Peyer's patch (tissue), 4 donors: ENCODE results near the gene MAEA. TPM values are rescaled to one million over a fixed set of nuclear protein-coding genes. Genes with fewer than 3 reads are reported as not detected.

Experiments
- DNase-seq, 3 donors: peaks; one replicate each; pipeline ENCODE4 v3.0.0-alpha.2; 2017 to 2019
- H3K27ac ChIP-seq, 4 donors: fragments of 200-600 bp; sonication (generic); one replicate each; pipeline ENCODE4 v1.5.1; 2016 to 2019
- H3K27me3 ChIP-seq, 2 donors: fragments of 200-600 bp; sonication (generic); one replicate each; pipeline ENCODE4 v1.5.1; 2019
- H3K36me3 ChIP-seq, 3 donors: fragments of 200-600 bp; sonication (generic); one replicate each; pipeline ENCODE4 v1.5.1; 2016 to 2019
- H3K4me1 ChIP-seq, 4 donors: fragments of 200-600 bp; sonication (generic); one replicate each; pipeline ENCODE4 v1.5.1; 2016 to 2019
- H3K4me3 ChIP-seq, 4 donors: fragments of 200-600 bp; sonication (generic); 1 replicate in 3 of 4; 2 replicates in 1 of 4; pipeline ENCODE4 v1.5.1; 2016 to 2019; ENCODE audit warnings: mild to moderate bottlenecking in 1 of 4
- H3K9me3 ChIP-seq, 4 donors: fragments of 200-600 bp; sonication (generic); one replicate each; pipeline ENCODE4 v1.5.1; 2016 to 2019; ENCODE audit warnings: mild to moderate bottlenecking in 1 of 4
- CTCF ChIP-seq, 6 experiments: fragments of 450-650 bp in 4 of 6; fragments of 200-600 bp in 2 of 6; sonication (generic) in 1 of 6; IDR thresholded peaks; one replicate each; pipeline ENCODE4 v1.5.1; 2017 to 2019; ENCODE audit warnings: antibody characterized with exemption in 6 of 6, mild to moderate bottlenecking in 3 of 6, moderate library complexity in 1 of 6
- POLR2A ChIP-seq, 2 donors: fragments of 450-650 bp; IDR thresholded peaks; one replicate each; pipeline ENCODE4 v1.5.1; 2017; ENCODE audit warnings: antibody characterized with exemption in 2 of 2, mild to moderate bottlenecking in 2 of 2, moderate library complexity in 2 of 2
- total RNA-seq, 4 donors: library from RNA; depleted of rRNA; stranded (reverse); fragments of >200 nt; gene quantifications; one replicate each; pipeline ENCODE4 v1.1.0, GENCODE V29; 2016

MAEA gene
- total RNA-seq, 4 donors from 2014 or later: 112 to 200 (median 143) TPM

- peaks cover 0 to 7% (median 3%) of the 10 kb centered on the region in 4 donors for H3K4me1 ChIP-seq
- TF ChIP-seq CTCF (IDR thresholded peaks at IDR 0.05) (no peak), POLR2A (IDR thresholded peaks at IDR 0.05) (no peak)
- H3K36me3 ChIP-seq: no peaks in the 10 kb centered on the region
- H3K27ac ChIP-seq: no peak overlapping the region
- H3K27me3 ChIP-seq: no peaks in the 10 kb centered on the region
- H3K9me3 ChIP-seq: no peaks in the 10 kb centered on the region
- H3K4me3 ChIP-seq: no peak overlapping the region
- peak in 2 of 3 donors; percentile 13 to 15 for DNase-seq
Observed at GRCh38 chr4:1285151-1285789, 4.4 kb upstream of the MAEA start.

- H3K4me3 ChIP-seq: no peak overlapping the region
- TF ChIP-seq CTCF (IDR thresholded peaks at IDR 0.05) (peak in 1 of 6 experiments; percentile 7), POLR2A (IDR thresholded peaks at IDR 0.05) (no peak)
- no peaks in the 10 kb centered on the region for H3K9me3 ChIP-seq
- peaks cover 0 to 12% (median 6%) of the 10 kb centered on the region in 4 donors for H3K4me1 ChIP-seq
- H3K27me3 ChIP-seq: no peaks in the 10 kb centered on the region
- no peaks in the 10 kb centered on the region for H3K36me3 ChIP-seq
- H3K27ac ChIP-seq: no peak overlapping the region
- peak in 1 of 3 donors; percentile 48 for DNase-seq
Observed at GRCh38 chr4:1285790-1286553, 3.7 kb upstream of the MAEA start.

GRCh38 chr4:1288786-1289185 lies 905 bp upstream of the MAEA start:
- H3K9me3 ChIP-seq: no peaks in the 10 kb centered on the region
- peaks cover 0 to 5% (median 0%) of the 10 kb centered on the region in 3 donors for H3K36me3 ChIP-seq
- no peak for DNase-seq
- H3K27me3 ChIP-seq: no peaks in the 10 kb centered on the region
- peak overlapping the region; percentile 88 to 91 (median 90) for H3K27ac ChIP-seq
- TF ChIP-seq POLR2A (IDR thresholded peaks at IDR 0.05) (no peak), CTCF (IDR thresholded peaks at IDR 0.05) (no peak)
- peak overlapping the region in 3 of 4 donors; percentile 86 to 99 (median 98) for H3K4me3 ChIP-seq
- peaks cover 0 to 31% (median 19%) of the 10 kb centered on the region in 4 donors for H3K4me1 ChIP-seq

GRCh38 chr4:1290165-1290977 lies 680 bp downstream of the MAEA start:
- Histone ChIP-seq H3K9me3 (no peaks in the 10 kb centered on the region), H3K36me3 (peaks cover 0 to 9% (median 0%) of the 10 kb centered on the region in 3 donors), H3K27ac (peak overlapping the region; percentile 88 to 91 (median 90)), H3K4me3 (peak overlapping the region; percentile 86 to 99 (median 93)), H3K27me3 (no peaks in the 10 kb centered on the region), H3K4me1 (peaks cover 0 to 47% (median 26%) of the 10 kb centered on the region in 4 donors)
- DNase-seq: peak in 1 of 3 donors; percentile 67
- no peak for TF ChIP-seq POLR2A (IDR thresholded peaks at IDR 0.05)

- peak in 1 of 3 donors; percentile 13 for DNase-seq
- Histone ChIP-seq H3K9me3 (no peaks in the 10 kb centered on the region), H3K4me3 (peak overlapping the region; percentile 86 to 99 (median 93)), H3K27ac (peak overlapping the region in 2 of 4 donors; percentile 88 to 91), H3K27me3 (no peaks in the 10 kb centered on the region), H3K4me1 (peaks cover 0 to 48% (median 26%) of the 10 kb centered on the region in 4 donors), H3K36me3 (peaks cover 0 to 9% (median 0%) of the 10 kb centered on the region in 3 donors)
- TF ChIP-seq POLR2A (IDR thresholded peaks at IDR 0.05) (no peak), CTCF (IDR thresholded peaks at IDR 0.05) (no peak)
Observed at GRCh38 chr4:1291091-1291490, 1.4 kb downstream of the MAEA start.
